HG02610 (cell line): Measurements from ENCODE around the gene GPR12.

ENCODE experiments used
- ATAC-seq: cut with Tn5 transposase; IDR thresholded peaks from one replicate; pipeline ENCODE4 v1.9.1; 2021; ENCODE audit warnings: mild to moderate bottlenecking, moderate library complexity; ENCODE audit not compliant: unreplicated experiment

GPR12 gene

DNA sequence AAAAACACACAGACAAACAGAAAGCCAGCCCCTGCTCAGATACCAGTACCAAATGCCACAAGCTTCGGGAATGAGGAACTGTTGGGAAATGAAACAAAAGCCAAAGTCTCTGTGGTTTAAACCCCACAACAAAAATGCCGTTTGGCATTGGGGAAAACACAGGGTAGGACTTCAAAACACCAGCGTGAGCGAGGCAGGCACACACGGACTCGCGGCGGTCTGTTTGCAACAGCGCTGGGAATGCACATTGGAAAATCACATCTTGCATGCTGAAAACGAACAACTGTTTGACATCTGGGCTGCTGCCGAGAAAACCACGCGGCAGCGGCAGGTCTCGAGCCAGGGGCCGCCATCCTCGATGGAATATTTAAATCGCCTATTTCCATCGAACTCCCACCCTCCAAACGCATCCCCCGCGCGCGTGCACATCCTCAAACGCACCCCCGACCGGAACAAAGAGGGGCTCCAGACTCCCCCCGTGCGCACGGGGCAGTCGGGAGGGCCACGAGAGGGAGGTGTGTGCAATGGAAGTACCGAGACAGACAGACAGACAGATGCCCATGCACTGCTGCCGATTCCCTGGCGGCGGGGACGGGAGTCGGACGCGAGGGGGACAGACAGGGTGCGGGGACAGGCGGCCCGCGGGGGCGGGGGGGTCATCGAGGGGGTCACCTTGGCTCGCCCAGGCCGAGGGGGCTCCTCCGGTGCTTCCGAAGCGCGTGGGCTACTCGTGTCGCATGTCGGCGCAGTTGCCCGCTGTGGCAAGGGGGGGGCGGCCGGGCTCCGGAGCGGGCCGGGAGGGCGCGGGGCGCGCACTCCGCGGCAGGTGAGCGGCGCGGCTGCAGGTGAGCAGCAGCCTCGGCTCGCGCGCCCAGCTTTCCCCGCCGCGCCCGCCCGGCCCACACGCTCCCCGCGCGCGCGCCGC is at the start of gene GPR12:
TSS of gene GPR12 (minus strand) at position 880 of the 925 bp plus-strand sequence. CDS start 959 bp downstream, outside the sequence.
- ATAC-seq: no peak

DNA sequence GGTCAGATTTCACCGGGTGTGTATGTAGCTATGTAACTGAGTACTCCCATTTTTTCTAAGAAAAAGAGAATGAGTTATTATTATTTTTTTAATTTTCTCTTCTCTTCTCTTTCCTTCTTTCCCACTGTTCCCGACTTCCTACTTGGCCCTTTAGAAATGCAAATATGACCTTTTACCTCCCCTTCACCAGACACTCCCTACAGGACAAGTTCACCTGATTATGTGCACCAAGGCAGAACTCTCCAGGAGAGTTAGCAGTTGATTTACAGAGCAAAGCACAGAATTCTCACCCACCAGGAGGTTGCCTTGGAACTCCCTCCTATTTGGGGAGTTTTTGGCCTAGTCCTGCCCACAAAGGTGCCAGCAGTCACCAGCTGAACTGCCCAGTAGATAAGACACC is 49.5 kb upstream of the GPR12 start:
- no peak for ATAC-seq

GRCh38 chr13:26806891-26807290 is 46.3 kb upstream of the GPR12 start:
- no peak for ATAC-seq

DNA sequence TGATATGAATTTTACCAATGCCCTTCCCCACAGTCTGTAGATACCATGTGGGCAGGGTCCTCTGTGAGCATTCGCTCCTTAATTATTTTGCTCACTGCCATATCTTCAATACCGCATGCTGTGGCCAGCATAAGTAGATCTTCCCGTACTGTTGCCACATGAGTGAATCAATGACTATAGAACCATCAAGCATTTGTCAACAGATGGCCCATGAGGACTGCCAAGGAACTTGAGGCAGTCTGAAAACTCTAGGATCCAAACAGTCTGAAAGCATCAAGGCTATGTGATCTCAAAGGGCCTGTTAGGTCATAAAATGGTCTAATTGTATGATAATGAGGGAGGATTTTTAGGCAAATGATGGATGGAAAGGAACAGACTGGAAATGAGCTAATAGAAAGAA is 27.4 kb upstream of the GPR12 start:
- ATAC-seq: no peak

- ATAC-seq: no peak
Observed at GRCh38 chr13:26786651-26787295, 26.2 kb upstream of the GPR12 start.

DNA sequence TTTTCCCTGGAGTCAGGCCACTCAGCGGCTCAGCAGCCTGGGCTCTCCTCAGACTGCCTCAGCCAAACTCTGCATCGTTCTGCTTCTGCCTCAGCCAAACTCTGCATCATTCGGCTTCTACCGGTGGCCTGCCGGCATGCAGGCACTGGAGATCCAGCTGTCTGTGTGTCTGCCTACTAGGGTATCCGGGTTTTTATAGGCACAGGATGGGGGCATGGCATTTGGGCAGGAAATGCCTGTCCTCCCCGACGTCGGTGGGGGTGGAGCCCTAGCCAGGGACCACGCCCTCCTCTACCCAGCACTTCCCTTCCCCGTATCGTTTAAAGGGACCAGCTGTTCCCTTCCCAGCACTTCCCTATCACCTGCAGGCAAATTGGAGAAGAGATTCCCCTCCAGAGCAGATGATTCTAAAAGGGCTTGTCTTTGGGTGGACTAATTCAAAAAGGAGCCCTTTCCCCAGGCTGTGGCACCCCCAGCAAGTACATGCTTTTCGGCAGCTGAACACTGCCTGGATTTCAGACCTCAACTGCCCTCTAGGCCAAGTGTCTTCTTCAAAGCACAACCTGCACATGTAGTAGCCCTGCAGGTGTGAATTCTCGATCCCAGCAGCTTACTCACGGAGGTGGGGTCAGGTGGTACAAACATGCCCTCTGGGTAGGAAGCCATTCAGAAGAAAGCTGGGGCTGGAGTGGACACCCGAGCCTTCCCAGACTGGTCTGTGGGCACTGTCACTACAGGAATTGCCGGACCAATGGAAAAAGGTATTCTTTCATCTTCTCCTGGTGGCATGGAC is 25.4 kb upstream of the GPR12 start:
- ATAC-seq: no peak

DNA sequence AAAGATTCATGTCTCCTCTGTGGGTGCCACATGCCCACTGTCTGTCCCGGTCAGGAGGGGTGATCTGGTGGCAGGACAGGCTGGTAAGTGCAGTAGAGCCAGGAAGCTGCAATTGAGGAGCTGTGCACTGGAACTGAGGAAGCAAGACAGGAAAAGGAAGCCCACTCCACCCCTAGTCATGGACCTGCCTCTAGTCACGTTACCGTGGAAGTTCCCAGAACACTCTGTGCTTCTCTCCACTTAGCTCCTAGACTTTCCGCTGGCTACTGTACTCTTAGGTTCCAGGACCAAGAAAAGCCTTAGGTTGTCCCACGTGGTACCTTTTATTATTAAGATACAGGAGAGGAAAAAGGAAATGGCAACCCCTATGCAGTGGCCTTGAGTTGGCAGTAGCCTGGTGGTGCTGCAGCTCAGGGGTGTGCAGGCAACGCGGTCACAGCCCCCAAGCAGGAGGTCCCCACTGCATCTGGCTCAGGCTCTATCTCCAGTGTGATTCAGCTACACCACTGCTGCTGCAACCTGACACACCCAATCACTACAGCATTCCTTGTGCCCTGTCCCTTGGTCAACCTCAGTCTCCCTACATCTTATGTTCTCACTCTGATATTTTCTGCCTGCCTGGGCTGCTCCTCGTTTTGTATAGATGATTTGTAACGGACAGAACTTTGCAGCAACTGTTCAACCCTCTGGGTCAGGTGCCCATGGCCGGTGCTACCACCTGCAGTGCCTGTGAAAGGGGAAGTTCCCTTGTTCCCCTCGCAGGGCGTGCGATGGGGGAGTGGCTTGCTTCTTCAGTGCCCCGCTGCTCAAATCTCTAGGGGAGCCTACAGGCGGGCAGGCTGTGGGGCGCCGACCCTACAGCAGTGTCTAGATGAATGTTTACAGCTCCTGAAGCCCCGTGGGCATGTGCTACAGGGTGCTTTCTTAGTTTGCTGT is 24.4 kb upstream of the GPR12 start:
- ATAC-seq: no peak

DNA sequence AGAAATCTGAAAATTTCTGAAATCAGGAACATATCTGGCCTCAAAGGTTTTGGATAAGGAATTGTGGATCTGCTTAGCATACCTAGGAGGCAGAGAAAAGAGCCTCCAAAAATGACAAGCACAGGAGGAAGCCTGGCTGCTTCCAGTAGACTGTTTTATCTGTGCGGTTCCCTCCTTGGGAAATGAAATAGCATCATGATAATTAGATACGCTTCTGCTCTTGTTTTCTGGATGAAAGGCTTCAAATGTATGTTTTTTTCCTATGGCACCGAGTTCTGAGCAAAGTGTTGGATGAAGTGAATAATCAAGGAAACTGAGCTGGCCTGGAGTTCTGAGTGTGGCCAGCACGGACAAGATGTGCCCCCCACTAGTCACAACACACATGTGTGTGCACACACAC is 19.8 kb upstream of the GPR12 start:
- ATAC-seq: no peak

GRCh38 chr13:26779321-26779720 is 18.7 kb upstream of the GPR12 start:
- no peak for ATAC-seq

GRCh38 chr13:26772531-26772930 is 11.9 kb upstream of the GPR12 start:
- ATAC-seq: no peak

GRCh38 chr13:26771796-26772195 is 11.2 kb upstream of the GPR12 start:
- ATAC-seq: no peak

DNA sequence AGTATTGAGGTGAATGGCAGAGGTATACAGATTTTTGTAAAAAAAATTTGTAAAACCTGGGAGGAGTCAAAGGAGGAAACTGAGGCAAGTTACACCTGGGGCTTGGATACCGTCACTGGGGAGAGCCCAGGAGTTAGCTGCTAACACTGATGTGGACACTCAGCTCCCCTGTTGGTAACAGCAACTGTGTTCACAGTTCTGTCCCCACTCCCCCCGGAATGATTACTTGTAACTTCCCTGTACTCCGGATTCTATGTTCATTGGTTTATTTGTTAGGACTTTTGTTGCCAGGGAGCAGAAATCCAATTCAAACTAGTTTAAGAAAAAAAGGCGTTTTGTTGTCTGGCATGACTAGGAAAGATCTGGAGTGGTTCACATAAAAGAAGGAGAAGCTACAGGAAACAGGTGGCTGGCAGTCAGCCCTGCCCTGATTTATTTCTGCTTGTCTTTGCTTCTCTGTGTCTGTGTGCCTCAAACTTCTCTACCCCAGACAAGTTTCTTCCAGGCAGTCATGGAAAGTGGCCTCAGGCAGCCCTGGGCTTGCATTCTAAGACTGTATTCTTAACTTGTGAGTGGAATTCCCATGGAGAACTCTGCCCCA is 2.3 kb upstream of the GPR12 start:
- no peak for ATAC-seq

DNA sequence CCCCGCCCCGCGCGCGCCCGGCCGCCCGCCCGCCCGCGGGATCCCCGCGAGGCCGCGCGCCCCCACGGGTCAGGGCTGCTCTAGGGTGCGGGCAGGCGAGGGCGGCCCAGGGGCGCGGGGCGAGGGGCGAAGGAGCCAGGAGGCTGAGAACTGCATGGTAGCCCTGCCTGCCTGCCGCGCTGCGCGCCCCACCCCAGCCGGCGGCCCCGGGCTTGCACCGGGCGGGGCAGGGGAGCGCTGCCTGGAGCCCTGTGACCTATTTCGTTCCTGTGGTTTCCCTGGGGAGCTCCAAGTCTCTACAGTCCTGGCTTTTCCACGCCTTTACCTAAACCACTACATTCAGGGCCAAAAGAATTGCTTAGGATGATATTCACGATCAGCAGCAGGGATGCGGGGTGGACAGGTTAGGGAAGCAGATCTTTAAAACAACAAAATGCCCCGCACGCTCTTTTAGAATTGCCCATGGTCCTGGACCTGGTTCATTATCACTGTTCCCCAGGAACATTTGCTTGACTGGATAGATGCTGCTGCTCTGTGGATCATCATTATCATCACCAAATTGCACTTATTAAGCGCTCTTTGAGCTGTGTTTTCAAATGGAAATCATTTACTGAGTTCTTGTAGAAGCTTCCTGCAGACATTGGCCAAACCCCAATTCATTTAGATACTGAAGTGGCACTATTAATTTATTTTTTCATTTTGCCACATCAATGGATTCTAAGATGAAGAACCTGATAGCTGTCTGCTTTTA is 421 bp upstream of the GPR12 start:
- no peak for ATAC-seq

DNA sequence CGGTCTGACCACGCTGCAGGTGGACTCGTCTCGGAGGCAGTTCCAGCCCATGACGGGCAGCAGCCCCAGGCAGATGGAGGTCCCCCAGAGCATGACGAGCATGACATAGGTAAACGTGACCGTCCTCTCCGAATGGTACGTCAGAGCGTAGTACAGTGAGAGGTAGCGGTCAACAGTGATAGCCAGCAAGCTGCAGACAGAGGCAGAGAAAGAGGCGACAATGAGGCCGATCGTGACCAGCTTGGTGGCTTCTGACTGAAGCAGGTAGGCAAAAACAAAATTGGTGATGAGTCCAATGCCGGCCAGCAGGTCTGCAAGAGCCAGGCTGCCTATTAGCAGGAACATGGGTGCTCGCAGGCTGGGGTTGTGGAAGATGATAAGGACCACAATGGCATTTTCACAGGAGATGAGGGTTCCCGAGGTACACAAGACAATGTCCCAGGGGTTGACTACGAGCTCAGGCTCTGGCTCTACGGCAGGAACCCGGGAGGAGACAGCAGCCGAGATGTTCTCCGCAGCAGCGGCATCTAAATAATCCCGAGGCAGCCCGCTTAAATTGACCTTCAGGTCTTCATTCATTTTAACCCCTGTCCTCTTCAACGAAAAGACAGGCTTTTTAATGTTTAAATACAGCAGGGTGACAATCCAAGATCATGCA is 1.2 kb downstream of the GPR12 start:
- ATAC-seq: no peak

DNA sequence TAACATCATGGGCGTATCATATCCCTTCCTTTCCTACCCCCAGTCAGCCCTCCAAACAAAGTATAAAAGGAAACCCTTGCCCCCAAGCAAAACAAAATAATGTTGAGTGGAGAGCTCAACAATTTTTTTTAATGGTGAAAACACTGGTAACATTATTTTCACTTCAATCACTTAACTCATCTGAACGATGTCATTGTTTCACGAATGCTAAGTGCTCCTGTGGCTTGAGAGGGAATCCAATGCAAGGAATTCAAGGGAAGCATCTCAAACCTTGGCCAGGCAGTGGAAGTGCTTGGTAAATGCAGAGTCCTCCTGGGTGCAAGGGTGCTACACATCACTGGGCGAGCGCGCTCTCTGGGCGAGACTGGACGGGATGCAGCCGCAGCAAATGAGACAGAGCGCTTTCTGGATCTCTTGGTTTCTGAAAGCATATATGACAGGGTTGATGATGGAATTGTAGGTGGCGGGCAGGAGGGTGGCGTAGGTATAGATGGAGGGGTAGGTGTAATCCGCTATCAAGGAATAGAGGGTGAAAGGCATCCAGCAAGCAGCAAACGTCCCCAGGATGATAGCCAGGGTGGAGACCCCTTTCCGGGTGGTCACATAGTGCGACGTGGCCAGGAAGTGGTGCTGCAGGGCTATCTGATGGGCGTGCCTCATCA is 2.0 kb downstream of the GPR12 start:
- no peak for ATAC-seq

DNA sequence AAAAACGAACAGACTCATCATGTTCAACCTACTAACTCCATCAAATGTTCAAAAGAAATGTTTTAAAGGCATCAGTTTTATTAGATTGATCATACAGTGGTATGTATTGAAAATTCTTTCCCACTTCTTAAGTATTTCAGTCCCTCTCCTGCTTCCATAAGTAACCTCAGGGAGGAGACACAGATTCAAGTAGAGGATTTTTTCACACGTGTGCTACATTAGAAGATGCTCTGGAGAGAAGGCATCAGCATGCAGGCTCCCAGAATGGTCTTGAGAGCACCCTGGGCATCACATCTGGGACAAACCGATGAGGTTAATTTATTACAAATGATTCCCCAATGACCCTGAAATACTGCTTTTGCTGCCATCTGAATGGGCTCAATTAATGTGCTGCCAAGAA is 3.6 kb downstream of the GPR12 start:
- no peak for ATAC-seq

DNA sequence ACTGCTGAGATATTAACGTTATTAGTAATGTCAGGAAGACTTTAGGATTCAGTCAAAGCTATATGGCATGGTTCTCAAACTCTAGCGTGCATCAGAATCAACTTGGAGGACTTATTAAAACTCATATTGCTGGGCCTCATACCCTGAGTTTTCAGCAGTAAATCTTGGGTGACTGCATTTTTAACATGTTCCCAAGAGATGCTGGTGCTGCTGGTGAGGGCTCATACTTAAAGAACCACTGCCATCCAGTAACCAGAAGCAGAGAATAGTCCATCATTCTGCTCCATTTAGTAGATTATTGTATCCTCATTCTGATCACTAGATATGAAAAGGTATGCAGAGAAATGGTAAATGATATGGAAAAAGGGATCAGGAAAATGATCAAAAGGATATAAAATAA is 7.9 kb downstream of the GPR12 start:
- ATAC-seq: no peak

- no peak for ATAC-seq
Observed at GRCh38 chr13:26749905-26750304, 10.7 kb downstream of the GPR12 start.
